GM12878 (cell line): ENCODE data around the gene HIF3A.

Experiments
- CBFB ChIP-seq: IDR thresholded peaks from 2 replicates; pipeline ENCODE4 v1.6.1; 2016; ENCODE audit warnings: antibody characterized with exemption, low read depth
- CTCF ChIP-seq, 3 experiments: IDR thresholded peaks in 2 of 3; conservative IDR thresholded peaks in 1 of 3; 2 replicates each; pipeline ENCODE4 v1.5.1; 2011; ENCODE audit warnings: low read depth in 3 of 3, low read length in 3 of 3, mild to moderate bottlenecking in 3 of 3, control low read depth in 2 of 3, moderate library complexity in 2 of 3, inconsistent platforms in 1 of 3, mixed read lengths in 1 of 3; ENCODE audit not compliant: control insufficient read depth in 2 of 3, insufficient read depth in 1 of 3; ENCODE audit errors: extremely low read depth in 1 of 3
- ELK1 ChIP-seq: IDR thresholded peaks from 2 replicates; pipeline ENCODE4 v1.6.1; 2012; ENCODE audit warnings: low read depth, low read length, improper control_type of control experiment
- ETV6 ChIP-seq, 2 experiments: fragments of 450-650 bp in 1 of 2; IDR thresholded peaks in 1 of 2; conservative IDR thresholded peaks in 1 of 2; 2 replicates each; pipeline ENCODE4 v1.6.1; 2014; ENCODE audit warnings: antibody characterized with exemption in 1 of 2, borderline replicate concordance in 1 of 2, low read depth in 1 of 2, mild to moderate bottlenecking in 1 of 2, moderate library complexity in 1 of 2
- FOS ChIP-seq: IDR thresholded peaks from 3 replicates; pipeline ENCODE4 v1.6.1; 2011; ENCODE audit warnings: borderline replicate concordance; ENCODE audit not compliant: insufficient read length; ENCODE audit errors: extremely low read depth
- HDAC6 ChIP-seq: fragments of 200-600 bp; sonication (generic); IDR thresholded peaks from one replicate; pipeline ENCODE4 v1.8.0; 2017; ENCODE audit warnings: antibody characterized with exemption; ENCODE audit not compliant: unreplicated experiment
- IRF5 ChIP-seq: fragments of 450-650 bp; IDR thresholded peaks from 2 replicates; pipeline ENCODE4 v1.6.1; 2017; ENCODE audit warnings: borderline replicate concordance
- RAD21 ChIP-seq: IDR thresholded peaks from 2 replicates; pipeline ENCODE4 v1.6.1; 2011; ENCODE audit warnings: mild to moderate bottlenecking, low read depth, low read length, moderate library complexity; ENCODE audit not compliant: insufficient read depth
- SMC3 ChIP-seq: IDR thresholded peaks from 2 replicates; pipeline ENCODE4 v1.6.1; 2011; ENCODE audit warnings: low read length, improper control_type of control experiment, borderline replicate concordance
- TAF1 ChIP-seq: IDR thresholded peaks from 2 replicates; pipeline ENCODE4 v1.6.1; 2011; ENCODE audit warnings: mild to moderate bottlenecking, low read depth, low read length, borderline replicate concordance
- ZNF217 ChIP-seq: fragments of 450-650 bp; IDR thresholded peaks from 2 replicates; pipeline ENCODE4 v1.6.1; 2017; ENCODE audit warnings: antibody characterized with exemption, mild to moderate bottlenecking
- ZNF384 ChIP-seq: IDR thresholded peaks from 2 replicates; pipeline ENCODE4 v1.6.1; 2012; ENCODE audit warnings: low read depth, mild to moderate bottlenecking, low read length, improper control_type of control experiment, borderline replicate concordance
- ZZZ3 ChIP-seq: IDR thresholded peaks from 2 replicates; pipeline ENCODE4 v1.6.1; 2011; ENCODE audit warnings: low read depth; ENCODE audit not compliant: control insufficient read depth, insufficient read length

DNA sequence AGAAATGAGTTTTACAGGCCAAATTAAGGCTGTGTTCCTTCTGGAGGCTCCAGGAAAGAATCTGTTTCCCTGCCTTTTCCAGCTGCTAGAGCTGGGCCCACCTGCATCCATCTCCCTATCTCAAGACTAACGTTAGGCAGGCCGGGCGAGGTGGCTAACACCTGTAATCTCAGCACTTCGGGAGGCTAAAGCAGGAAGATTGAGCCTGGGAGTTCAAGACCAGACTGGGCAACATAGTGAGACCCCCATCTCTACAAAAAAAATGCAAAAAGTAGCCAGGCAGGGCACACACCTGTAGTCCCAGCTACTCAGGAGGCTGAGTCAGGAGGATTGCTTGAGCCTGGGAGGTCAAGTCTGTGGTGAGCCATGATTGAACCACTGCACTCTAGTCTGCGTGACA is 14.6 kb downstream of the HIF3A start:
- no peak for TF ChIP-seq ELK1
- no peak for TF ChIP-seq ZNF384
- TF ChIP-seq RAD21: no peak
- no peak for TF ChIP-seq SMC3
- TF ChIP-seq ZZZ3: no peak
- no peak for TF ChIP-seq CBFB
- no peak for TF ChIP-seq ZNF217
- TF ChIP-seq ETV6 (conservative IDR thresholded peaks at IDR 0.05 in 1 of 2, IDR thresholded peaks at IDR 0.05 in 1 of 2; ENCODE audit: borderline replicate concordance in 1 of 2, low read depth in 1 of 2): no peak
- TF ChIP-seq HDAC6: no peak
- no peak for TF ChIP-seq CTCF (IDR thresholded peaks at IDR 0.05 in 2 of 3, conservative IDR thresholded peaks at IDR 0.05 in 1 of 3; ENCODE audit: control insufficient read depth in 2 of 3, extremely low read depth in 1 of 3, insufficient read depth in 1 of 3, low read depth in 3 of 3, low read length in 3 of 3)
- no peak for TF ChIP-seq FOS
- no peak for TF ChIP-seq TAF1
- TF ChIP-seq IRF5: no peak
